GM19463 (cell line): Measurements from ENCODE around the gene LPAR2.
"Not testable (repeated sequence)": the region's sequence is repeated elsewhere in the genome, so short reads cannot be mapped to it uniquely, and the experiment has no call there.

Experiments used
- ATAC-seq: cut with Tn5 transposase; IDR thresholded peaks from one replicate; pipeline ENCODE4 v1.9.1; 2021; ENCODE audit warnings: mild to moderate bottlenecking, moderate library complexity; ENCODE audit not compliant: unreplicated experiment

The LPAR2 gene

DNA sequence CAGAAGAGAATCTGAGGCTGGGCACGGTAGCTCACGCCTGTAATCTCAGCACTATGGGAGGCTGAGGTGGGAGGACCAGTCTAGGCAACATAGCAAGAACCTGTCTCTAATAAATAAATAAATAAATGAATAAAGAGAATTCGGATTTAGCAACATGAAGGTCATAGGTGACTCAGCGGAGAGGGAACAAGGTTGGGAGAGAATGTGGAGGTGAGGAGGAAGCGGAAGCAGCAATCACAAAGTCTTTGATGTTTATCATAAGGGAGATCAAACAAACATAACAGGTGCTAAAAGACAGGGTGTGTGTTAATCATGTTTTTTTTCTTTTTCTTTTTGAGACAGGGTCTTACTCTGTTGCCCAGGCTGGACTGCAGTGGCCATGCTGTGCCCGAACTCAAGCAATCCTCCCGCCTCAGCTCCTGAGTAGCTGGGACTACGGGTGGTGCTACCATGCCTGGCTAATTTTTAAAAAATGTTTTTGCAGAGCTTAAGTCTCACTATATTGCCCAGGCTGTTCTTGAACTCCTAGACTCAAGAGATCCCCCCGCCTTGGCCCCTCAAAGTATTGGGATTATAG is 25.8 kb downstream of the LPAR2 start:
- ATAC-seq = no peak

DNA sequence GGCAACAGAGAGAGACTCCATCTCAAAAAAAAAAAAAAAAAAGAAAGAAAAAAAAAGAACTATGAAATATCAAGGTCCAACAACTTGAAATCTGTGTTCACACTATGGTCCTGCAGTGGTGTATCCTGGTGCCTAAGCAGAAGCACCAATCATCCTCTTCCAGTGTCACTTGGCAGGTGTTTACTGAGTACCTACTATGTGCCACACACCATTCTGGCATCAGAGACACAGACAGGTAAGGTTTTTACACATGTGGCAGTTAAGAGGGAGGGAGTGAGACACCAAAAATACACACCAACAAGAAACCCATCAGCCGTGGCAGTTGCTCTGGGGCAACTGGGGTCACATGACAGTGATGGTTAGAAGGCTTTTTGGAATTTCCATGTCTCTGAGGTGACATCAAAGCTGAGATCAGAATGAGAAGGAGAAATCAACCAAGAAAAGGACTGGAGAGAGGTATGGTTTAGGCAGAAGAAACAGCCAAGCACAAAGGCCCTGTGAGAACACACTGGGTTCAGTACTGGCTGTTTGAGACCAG is 27.2 kb downstream of the LPAR2 start:
- ATAC-seq = no peak

DNA sequence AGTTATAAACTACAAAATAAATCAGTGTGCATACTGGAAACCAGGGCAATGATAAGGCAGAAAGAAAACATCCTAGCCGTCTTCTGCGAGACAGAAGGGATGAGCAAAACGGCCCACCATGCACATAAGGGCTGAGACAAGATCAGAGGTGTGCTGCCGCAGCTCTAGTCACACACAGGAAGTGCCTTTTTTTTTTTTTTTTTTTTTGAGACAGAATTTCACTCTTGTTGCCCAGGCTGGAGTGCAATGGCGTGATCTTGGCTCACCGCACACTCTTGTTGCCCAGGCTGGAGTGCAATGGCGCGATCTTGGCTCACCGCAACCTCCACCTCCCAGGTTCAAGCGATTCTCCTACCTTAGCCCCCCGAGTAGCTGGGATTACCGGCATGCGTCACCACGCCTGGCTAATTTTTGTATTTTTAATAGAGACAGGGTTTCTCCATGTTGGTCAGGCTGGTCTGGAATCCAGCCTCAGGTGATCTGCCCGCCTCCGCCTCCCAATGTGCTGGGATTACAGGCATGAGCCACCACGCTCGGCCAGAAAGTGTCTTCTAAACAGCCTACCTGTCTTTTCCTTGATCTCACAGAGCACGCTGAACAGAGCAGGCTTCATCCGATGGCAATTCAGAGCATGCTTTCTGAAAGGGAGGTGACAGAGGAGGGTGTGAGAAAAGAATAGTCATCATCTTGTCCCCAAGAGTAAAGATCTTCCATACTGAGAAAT is 29.1 kb downstream of the LPAR2 start:
- ATAC-seq = not testable (repeated sequence)

DNA sequence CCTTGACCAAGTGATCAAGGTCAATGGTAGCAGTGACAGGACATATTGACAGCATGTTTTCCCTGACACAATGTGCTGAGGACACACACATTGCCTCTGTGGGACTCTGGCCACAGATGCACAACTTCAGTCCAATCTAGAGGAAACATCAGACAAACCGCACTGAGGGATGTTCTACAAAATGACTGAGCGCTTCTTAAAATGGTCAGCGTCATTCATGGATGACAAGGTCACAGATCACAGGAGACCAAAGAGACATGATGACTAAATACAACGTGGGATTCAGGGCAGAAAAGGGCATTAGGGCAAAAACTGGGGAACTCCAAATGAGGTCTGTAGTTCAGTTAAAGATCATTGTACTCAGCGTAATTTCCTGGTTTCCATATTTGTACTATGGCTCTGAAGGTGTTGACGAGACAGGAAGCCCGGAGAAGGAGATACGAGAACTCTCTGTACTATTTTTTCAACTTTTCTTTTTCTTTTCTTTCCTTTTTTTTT is 30.2 kb downstream of the LPAR2 start:
- ATAC-seq = peak; percentile 76

DNA sequence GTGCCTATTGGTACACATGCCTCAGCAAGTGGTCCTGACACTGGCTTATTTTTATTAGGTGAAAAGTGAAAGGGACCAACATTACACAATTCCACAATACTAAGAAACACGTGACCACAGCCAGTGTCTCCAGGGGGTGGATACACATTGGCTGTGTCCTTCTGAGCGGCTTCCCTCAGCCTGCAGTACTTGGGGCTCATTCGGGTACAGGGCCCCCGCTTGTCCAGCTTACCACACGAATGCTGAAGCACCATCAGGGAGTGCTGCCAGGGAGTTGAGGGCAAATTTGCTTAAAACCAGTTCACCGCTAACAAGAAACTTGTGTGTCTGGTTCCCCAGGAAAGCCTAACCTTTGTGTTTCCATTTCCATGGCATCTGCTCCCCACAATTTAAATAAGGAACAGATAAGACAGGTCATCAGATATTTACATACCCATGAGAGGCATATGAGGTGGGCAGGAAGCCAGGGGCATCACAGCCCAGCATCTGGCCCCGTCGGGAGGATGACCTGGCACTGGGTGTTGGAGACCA is 32.8 kb downstream of the LPAR2 start:
- no peak for ATAC-seq

DNA sequence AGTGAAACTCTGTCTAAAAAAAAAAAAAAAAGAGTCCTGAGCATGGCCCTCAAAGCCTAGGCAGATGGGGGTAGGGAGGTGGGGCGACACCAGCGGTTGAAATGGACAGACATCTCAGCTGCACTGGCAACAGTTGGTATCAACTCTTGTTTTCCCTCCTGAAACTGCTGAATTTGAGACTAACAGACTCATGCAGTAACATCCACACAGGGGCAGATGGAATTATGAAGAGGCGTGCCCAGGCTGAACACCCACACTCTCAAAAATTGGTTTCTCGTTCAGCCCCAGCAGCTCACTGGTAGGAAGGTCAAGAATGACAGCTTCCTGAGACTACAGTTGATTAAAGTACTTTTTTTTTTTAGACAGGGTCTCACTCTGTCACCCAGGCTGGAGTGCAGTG is 33.6 kb downstream of the LPAR2 start:
- no peak for ATAC-seq

DNA sequence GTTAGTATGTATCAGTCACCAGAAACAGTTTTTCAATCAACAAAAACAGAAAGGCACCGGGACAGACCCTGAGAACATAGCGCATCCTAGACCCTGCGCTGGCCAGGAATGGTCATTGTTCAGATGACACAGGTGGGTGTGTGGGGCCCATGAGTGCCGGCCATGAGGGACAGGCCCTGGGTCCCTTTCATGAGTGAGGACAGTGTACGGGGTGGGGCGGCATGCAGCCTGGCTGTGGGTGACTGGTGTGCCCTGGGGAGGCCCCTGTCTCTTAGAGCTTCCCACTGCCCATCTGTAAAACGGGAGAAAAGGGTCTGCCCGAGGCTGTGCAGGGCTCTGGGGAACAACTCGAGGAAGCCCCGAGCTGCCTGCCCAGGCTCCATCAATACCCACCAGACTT is 35.3 kb downstream of the LPAR2 start:
- no peak for ATAC-seq

DNA sequence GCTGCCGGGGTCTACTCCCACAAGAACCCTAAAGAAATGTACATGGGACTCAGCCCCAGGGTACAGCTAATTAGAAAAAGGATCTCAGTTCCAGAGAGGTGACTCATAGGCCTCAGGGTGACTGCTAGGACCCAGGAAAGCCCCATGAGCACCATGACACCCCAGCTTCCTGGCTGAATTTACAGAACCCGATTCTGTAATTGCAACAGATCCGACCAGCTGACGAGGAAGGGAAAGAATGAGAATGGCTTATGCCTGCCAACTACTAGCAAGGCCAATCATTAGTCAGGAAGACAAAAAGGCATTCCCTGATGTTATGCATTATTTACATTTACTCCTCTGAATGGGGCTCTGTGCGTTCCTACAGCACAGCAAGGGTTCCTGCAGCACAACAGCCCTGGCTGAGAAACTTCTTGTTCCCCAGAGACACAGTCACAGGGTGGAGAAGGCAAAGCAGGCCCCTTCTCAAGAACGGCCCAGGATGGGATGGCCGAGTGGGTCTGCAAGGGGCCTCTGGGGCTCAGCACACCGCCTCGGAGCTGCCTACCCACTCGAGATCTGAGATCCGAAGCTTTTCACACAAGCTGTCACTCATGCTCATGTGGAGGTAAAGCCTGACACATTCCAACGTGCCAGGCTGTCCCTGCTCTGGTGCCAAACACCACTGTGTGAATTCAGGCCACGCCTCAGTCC is 36.7 kb downstream of the LPAR2 start:
- ATAC-seq = peak; percentile 78

DNA sequence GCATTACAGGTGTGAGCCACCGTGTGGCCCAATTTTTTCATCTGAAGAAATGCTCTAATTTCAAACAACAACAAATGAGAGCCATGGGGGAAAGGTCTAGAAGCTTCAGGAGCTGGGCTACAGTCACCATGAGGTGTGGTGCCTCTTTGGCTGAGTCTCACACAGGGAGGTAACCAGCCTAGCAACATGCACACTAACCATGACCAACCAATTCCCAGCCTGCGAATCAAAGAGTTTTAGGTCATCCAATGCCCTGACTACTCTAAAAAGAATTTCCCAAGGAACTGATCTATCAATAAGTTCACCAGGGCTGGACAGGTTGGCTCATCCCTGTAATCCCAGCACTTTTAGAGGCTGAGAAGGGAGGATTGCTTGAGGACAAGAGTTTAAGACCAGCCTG is 39.5 kb downstream of the LPAR2 start:
- ATAC-seq = no peak

DNA sequence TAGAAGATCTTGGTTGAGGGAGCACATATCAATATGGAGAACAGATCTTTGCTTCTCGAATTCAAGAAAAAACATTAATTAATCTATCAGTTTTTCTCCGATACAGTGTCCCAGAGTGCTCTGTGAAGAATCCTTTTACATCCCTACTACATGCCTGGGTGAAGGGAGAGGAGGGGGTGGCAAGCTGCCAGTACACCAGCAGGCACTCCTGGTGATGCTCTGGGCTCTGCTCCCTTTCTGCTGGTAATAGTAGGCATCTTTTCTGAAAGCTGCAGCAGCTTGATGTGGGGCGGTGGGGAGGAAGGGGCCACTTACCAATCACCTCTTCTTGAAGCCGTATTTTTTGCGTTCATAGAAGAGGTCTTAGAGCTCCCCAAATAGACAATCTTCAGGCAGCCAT is 40.2 kb downstream of the LPAR2 start:
- ATAC-seq = no peak

DNA sequence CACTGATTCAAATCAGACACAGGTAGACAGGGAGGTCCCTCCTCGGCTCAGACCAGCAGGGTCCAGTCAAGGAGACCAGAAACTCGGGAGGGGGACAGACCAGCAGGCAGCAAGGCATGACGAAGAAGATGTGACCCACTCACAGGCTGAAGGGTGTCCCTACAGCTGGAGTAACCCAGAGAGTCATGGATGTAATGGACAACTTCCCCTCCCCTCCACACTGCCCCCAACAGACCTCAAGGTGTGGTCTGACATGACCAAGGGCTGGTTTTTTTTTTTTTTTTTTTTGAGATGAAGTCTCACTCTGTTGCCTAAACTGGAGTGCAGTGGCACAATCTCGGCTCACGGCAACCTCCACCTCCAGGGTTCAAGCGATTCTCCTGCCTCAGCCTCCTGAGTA is 43.7 kb downstream of the LPAR2 start:
- no peak for ATAC-seq

DNA sequence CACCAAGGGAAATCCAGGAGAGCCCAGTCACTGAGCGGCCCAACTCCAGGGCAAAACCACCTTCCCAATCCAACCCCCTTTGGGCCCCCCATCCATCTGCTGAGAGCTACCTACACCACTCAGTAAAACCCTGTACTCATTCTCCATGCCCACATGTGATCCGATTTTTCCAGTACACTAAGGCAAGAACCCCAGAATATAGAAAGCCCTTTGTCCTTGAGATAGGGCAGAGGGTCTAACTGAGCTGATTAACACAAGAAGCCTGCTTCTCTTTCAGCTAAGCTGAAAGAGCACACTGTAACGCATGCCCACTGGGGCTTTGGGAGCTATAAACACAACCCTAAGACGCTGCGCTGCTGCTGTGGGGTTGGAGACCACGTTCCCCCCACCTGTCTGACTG is 45.5 kb downstream of the LPAR2 start:
- no peak for ATAC-seq

DNA sequence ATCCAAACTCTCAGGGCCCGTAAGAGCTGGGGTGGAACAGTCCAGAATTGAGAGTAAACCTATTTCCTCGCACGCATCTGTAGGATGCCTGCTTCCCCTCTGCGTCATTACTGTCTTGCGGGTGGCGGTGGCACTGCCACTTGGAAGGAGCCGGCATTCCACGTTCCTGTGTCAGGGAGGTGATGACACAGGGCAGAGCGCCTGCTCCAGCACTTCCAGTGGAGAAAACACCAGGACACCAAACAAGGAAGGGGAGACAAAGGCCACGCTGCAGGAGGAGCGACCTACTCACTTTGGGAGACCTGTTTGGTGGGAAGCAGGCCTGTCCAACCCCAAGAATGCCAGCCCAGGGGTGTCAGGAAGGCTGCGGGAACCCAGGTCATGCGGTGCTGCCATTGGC is 46.6 kb downstream of the LPAR2 start:
- ATAC-seq = no peak

DNA sequence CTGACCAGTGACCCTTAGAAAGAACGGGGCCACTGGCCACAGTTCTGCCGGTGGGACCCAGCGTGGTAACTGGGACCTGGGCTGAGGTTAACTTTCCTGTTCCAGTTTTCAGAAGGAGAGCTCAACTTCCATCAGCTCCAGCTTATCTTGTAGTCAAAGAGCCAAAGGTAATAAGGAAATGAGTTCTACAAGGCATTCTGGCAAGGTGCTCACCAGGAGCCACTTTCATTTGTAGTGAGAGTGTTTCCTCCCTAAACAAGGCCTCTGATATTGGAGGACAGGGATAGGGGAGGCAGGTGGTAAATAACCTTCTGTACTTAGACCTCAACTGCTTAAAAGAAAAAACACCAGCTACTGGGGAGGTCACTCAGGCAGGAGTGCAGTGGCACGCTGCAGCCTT is 47.6 kb downstream of the LPAR2 start:
- ATAC-seq = no peak

DNA sequence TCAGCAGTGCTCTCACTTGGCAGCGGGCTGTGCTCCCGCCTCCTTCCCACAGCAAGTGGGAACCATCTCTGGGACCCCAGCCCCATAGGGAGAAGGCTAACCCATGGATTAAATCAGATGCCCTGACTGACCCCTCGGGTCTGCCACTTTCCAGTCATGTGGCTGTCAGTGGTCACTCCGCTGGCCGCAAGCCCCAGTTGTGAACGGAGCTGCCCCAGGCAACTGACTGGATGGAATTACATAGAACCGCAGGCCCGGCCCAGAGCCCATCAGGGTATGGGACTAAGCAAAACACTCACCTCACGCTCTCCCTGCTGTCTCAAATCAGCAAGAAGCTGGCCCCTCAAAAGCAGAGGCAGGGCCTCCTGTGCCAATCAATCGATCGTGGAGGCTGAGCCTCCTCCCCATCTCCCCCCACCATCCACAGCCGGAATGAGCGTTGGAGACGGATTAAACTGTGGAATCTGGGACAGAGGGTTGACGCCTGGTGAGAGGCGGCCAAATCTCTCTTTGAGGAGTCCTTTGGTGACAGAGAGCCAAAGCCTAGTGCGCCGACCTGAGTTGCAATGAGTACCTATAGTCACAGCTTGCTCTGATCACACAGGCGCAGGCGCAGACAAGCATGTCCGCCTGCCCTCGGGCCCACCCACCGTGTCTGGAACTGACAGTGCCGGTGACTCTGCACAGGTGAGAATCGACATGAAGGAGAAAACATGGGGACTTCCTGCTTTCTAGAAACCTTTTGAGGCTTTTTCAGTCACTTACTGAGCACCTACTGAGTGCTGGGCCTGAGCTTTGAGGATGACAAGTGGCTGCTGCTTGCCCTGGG is 48.3 kb downstream of the LPAR2 start:
- ATAC-seq = no peak

DNA sequence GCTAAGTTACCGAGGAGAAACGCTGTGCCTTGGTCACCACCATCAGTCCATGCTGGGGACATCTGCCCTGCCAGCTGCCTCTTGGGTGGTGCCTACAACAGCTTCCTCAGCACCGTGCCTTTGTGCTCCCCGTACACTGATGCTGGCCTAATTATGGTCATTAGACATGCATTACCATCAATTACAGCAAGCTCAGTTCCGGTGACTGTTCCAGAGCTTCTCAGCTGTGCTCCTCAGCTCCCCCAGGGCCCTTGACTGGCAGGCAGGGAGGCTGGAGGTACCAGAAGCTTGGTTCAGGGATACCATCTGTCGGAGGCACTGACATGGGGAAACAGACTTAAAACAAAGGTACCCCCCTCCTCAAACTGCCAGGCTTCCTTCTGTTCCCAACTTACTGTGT is 49.8 kb downstream of the LPAR2 start:
- no peak for ATAC-seq

DNA sequence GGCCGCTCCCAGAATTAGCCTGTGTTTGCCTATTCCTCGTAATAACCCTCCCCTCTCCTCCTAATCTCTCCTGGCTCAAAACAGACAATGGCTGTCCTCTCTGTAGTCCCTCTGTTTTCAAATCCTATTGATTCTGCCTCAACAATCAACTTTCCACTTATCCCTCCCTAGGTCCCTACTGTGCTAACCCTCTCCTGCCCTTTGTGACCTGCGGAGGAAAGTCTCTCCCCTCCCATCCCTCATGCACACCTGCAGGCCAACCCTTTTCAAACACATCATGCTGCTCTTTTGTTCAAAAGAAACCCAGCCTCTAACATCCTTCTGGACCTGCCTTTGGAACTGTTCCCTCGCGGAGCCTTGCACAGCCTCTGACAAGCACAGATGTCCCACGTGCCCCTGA is 52.6 kb downstream of the LPAR2 start:
- ATAC-seq = no peak
